ENCODE measurements around the gene RINT1.
"Not testable (repeated sequence)": the region's sequence is repeated elsewhere in the genome, so short reads cannot be mapped to it uniquely, and the experiment has no call there.

Gene RINT1

DNA sequence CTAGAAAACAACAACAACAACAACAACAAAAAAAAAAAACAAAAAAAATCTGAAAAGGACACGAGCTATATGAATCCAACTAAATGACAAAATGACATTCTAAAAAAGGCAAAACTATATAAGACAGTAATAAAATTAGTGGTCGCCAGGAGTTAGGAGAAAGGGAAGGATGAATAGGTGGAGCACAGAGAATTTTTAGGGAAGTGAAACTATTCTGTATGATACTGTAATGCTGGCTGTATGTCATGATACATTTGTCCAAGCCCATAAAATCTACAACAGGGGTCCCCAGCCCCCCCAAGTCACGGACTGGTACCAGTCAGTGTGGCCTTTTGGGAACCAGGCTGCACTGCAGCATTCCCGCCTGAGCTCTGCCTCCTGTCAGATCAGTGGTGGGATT lies 7.2 kb upstream of the RINT1 start:
- TF ChIP-seq EZH2phosphoT487 (IDR thresholded peaks at IDR 0.05; ENCODE audit: low read length) (no peak), EZH2 (optimal IDR thresholded peaks at IDR 0.05; ENCODE audit: low read depth, low read length) (no peak)
- TF ChIP-seq, protein P1, sequence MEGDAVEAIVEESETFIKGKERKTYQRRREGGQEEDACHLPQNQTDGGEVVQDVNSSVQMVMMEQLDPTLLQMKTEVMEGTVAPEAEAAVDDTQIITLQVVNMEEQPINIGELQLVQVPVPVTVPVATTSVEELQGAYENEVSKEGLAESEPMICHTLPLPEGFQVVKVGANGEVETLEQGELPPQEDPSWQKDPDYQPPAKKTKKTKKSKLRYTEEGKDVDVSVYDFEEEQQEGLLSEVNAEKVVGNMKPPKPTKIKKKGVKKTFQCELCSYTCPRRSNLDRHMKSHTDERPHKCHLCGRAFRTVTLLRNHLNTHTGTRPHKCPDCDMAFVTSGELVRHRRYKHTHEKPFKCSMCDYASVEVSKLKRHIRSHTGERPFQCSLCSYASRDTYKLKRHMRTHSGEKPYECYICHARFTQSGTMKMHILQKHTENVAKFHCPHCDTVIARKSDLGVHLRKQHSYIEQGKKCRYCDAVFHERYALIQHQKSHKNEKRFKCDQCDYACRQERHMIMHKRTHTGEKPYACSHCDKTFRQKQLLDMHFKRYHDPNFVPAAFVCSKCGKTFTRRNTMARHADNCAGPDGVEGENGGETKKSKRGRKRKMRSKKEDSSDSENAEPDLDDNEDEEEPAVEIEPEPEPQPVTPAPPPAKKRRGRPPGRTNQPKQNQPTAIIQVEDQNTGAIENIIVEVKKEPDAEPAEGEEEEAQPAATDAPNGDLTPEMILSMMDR (IDR thresholded peaks at IDR 0.05; ENCODE audit: low read length) = no peak
- H3K79me2 ChIP-seq (ENCODE audit: low read length) = peaks cover 15% of the 10 kb centered on the region
- no peak for DNase-seq
- H3K9me3 ChIP-seq (replicated peaks; ENCODE audit: insufficient read depth, low read length) = no peaks in the 10 kb centered on the region
- H4K20me1 ChIP-seq (ENCODE audit: insufficient read depth, low read length) = no peaks in the 10 kb centered on the region
- no peak overlapping the region for H3K9ac ChIP-seq (ENCODE audit: low read length)
- no peak overlapping the region for H3K4me2 ChIP-seq (ENCODE audit: low read depth, low read length)
- H3K36me3 ChIP-seq (replicated peaks; ENCODE audit: insufficient read depth, low read length) = no peaks in the 10 kb centered on the region
- H3K4me1 ChIP-seq (ENCODE audit: low read length) = peaks cover 6% of the 10 kb centered on the region; the same call in 1 of the 2 replicates
- no peak overlapping the region for H3K27ac ChIP-seq (ENCODE audit: low read length)
- H3K27me3 ChIP-seq (replicated peaks; ENCODE audit: insufficient read depth, low read length) = no peaks in the 10 kb centered on the region
- H3K9me2 ChIP-seq (replicated peaks; ENCODE audit: insufficient read depth, low read length) = no peaks in the 10 kb centered on the region
- no peak overlapping the region for H2AFZ ChIP-seq (ENCODE audit: low read length)
- H3F3A ChIP-seq (ENCODE audit: insufficient read depth, low read length) = no peaks in the 10 kb centered on the region
- no peak overlapping the region for H3K4me3 ChIP-seq (ENCODE audit: low read length)

DNA sequence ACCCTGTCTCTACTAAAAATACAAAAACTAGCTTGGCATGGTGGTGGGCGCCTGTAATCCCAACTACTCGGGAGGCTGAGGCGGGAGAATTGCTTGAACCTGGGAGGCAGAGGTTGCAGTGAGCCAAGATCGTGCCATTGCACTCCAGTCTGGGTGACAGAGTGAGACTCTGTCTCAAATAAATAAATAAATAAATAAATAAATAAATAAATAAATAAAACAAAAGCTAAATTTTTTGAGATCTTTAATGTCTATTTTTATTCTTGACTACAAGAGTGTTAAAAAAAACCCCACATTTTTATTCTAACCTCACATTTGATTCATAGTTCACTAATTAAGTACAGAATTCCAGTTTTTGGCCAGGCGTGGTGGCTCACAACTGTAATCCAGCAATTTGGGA lies 4.3 kb upstream of the RINT1 start:
- not testable (repeated sequence) for DNase-seq; H3K9ac ChIP-seq (ENCODE audit: low read length); H3K36me3 ChIP-seq (replicated peaks; ENCODE audit: insufficient read depth, low read length); H3K27ac ChIP-seq (ENCODE audit: low read length); H3K9me3 ChIP-seq (replicated peaks; ENCODE audit: insufficient read depth, low read length); H3K9me2 ChIP-seq (replicated peaks; ENCODE audit: insufficient read depth, low read length); H2AFZ ChIP-seq (ENCODE audit: low read length); H3K4me1 ChIP-seq (ENCODE audit: low read length); H3K27me3 ChIP-seq (replicated peaks; ENCODE audit: insufficient read depth, low read length); H3K4me2 ChIP-seq (ENCODE audit: low read depth, low read length); H4K20me1 ChIP-seq (ENCODE audit: insufficient read depth, low read length); H3K4me3 ChIP-seq (ENCODE audit: low read length); H3K79me2 ChIP-seq (ENCODE audit: low read length)
- H3F3A ChIP-seq (ENCODE audit: insufficient read depth, low read length) = peaks cover 12% of the 10 kb centered on the region

DNA sequence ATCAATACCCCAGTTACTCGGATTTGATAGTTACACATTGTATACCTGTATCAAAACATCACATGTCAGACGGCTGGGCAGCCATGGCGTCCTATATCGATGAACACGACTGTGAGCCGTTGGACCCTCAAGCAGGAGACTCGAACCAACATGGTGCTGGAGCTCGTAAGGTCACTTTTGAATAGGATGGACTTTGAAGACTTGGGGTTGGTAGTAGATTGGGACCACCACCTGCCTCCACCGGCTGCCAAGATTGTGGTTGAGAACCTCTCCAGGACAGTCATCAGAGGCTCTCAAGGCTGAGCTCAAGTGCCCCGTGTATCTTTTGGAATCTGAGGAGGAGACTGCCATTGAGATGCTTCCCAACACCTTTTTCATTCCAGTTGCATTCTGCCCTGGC lies 1.9 kb upstream of the RINT1 start:
- peaks cover 10% of the 10 kb centered on the region for H3K4me1 ChIP-seq (ENCODE audit: low read length)
- no peaks in the 10 kb centered on the region for H3K27me3 ChIP-seq (replicated peaks; ENCODE audit: insufficient read depth, low read length)
- H3K36me3 ChIP-seq (replicated peaks; ENCODE audit: insufficient read depth, low read length) = no peaks in the 10 kb centered on the region
- DNase-seq = no peak
- H3K9ac ChIP-seq (ENCODE audit: low read length) = no peak overlapping the region
- no peak overlapping the region for H3K4me2 ChIP-seq (ENCODE audit: low read depth, low read length)
- no peak overlapping the region for H3K27ac ChIP-seq (ENCODE audit: low read length)
- H3F3A ChIP-seq (ENCODE audit: insufficient read depth, low read length) = peaks cover 12% of the 10 kb centered on the region
- H3K79me2 ChIP-seq (ENCODE audit: low read length) = peaks cover 29% of the 10 kb centered on the region
- no peaks in the 10 kb centered on the region for H4K20me1 ChIP-seq (ENCODE audit: insufficient read depth, low read length)
- H2AFZ ChIP-seq (ENCODE audit: low read length) = no peak overlapping the region
- H3K9me3 ChIP-seq (replicated peaks; ENCODE audit: insufficient read depth, low read length) = no peaks in the 10 kb centered on the region
- H3K4me3 ChIP-seq (ENCODE audit: low read length) = no peak overlapping the region
- H3K9me2 ChIP-seq (replicated peaks; ENCODE audit: insufficient read depth, low read length) = no peaks in the 10 kb centered on the region
- no peak for TF ChIP-seq EZH2phosphoT487 (IDR thresholded peaks at IDR 0.05; ENCODE audit: low read length)
- TF ChIP-seq, protein P1 (IDR thresholded peaks at IDR 0.05; ENCODE audit: low read length) = no peak

DNA sequence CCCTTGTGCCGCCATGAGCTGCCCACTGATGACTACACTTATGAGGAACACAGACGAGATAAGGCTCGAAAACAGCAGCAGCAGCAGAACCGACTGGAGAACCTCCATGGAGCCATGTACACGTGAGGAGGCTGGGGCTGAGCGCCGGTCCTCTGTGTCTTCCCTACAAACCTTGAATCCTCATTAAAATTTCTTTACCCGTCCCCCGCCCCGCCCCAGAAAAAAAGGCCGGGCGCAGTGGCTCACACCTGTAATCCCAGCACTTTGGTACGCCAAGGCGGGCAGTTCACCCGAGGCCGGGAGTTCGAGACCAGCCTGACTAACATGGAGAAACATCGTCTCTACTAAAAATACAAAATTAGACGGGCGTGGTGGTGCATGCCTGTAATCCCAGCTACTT lies 1.5 kb upstream of the RINT1 start:
- DNase-seq = no peak
- Histone ChIP-seq H3K9ac (ENCODE audit: low read length) (no peak overlapping the region), H3F3A (ENCODE audit: insufficient read depth, low read length) (peaks cover 12% of the 10 kb centered on the region), H3K4me3 (ENCODE audit: low read length) (peak overlapping the region; percentile 98; the same call in 1 of the 2 replicates), H3K4me1 (ENCODE audit: low read length) (peaks cover 10% of the 10 kb centered on the region), H3K9me2 (replicated peaks; ENCODE audit: insufficient read depth, low read length) (no peaks in the 10 kb centered on the region), H3K27ac (ENCODE audit: low read length) (no peak overlapping the region; the same call in 1 of the 2 replicates), H3K4me2 (ENCODE audit: low read depth, low read length) (peak overlapping the region; percentile 96; the same call in 1 of the 2 replicates), H3K27me3 (replicated peaks; ENCODE audit: insufficient read depth, low read length) (no peaks in the 10 kb centered on the region), H2AFZ (ENCODE audit: low read length) (no peak overlapping the region; the same call in 1 of the 2 replicates), H4K20me1 (ENCODE audit: insufficient read depth, low read length) (no peaks in the 10 kb centered on the region), H3K79me2 (ENCODE audit: low read length) (peaks cover 32% of the 10 kb centered on the region), H3K9me3 (replicated peaks; ENCODE audit: insufficient read depth, low read length) (no peaks in the 10 kb centered on the region), H3K36me3 (replicated peaks; ENCODE audit: insufficient read depth, low read length) (no peaks in the 10 kb centered on the region)
- TF ChIP-seq, protein P1 (IDR thresholded peaks at IDR 0.05; ENCODE audit: low read length) = no peak
- no peak for TF ChIP-seq EZH2 (optimal IDR thresholded peaks at IDR 0.05; ENCODE audit: low read depth, low read length)
- no peak for TF ChIP-seq EZH2phosphoT487 (IDR thresholded peaks at IDR 0.05; ENCODE audit: low read length)
